CD8-positive, alpha-beta memory T cell (primary cell): ENCODE results near the gene MPV17. TPM values are rescaled to one million over a fixed set of nuclear protein-coding genes. Genes with fewer than 3 reads are reported as not detected.

Experiments used
- CTCF ChIA-PET: fragments of 350-600 bp; sonication (Branson Sonifier 250); formaldehyde crosslinking; loops from one replicate; lab custom pipeline; 2021; ENCODE audit warnings: antibody characterized with exemption; lab: Charles Lee
- POLR2A ChIA-PET: fragments of 350-600 bp; sonication (Branson Sonifier 250); formaldehyde crosslinking; loops from one replicate; lab custom pipeline; 2021; ENCODE audit warnings: antibody characterized with exemption; lab: Charles Lee
- DNase-seq, 5 donors: peaks; one replicate each; pipeline versions ENCODE4 v3.0.0 to v3.0.0-alpha.2; 2020 to 2022; ENCODE audit warnings: mixed read lengths in 1 of 5
- H3K27ac ChIP-seq: one replicate; pipeline ENCODE4 v1.7.0; 2013; ENCODE audit warnings: low read depth, mild to moderate bottlenecking, low read length, moderate library complexity
- H3K27me3 ChIP-seq: 2 replicates; pipeline ENCODE4 v1.7.0; 2013; ENCODE audit warnings: low read length, mild to moderate bottlenecking; ENCODE audit not compliant: insufficient read depth, poor library complexity, severe bottlenecking
- H3K36me3 ChIP-seq: 2 replicates; pipeline ENCODE4 v1.7.0; 2013; ENCODE audit warnings: mild to moderate bottlenecking, low read length, moderate library complexity; ENCODE audit not compliant: insufficient read depth
- H3K4me1 ChIP-seq: 2 replicates; pipeline ENCODE4 v1.7.0; 2013; ENCODE audit warnings: mild to moderate bottlenecking, low read length, moderate library complexity; ENCODE audit not compliant: insufficient read depth
- H3K4me3 ChIP-seq: 2 replicates; pipeline ENCODE4 v1.7.0; 2013; ENCODE audit warnings: mild to moderate bottlenecking, low read length
- H3K9me3 ChIP-seq: 2 replicates; pipeline ENCODE4 v1.7.0; 2013; ENCODE audit warnings: mild to moderate bottlenecking, low read length
- H3K27ac Mint-ChIP-seq, 8 donors: one replicate each; pipeline ENCODE4 v1.8.0; 2020 to 2021; ENCODE audit warnings: mixed read lengths in 8 of 8, mild to moderate bottlenecking in 6 of 8, inconsistent platforms in 3 of 8, moderate library complexity in 3 of 8
- H3K27me3 Mint-ChIP-seq, 2 donors: one replicate each; pipeline ENCODE4 v1.8.0; 2020 to 2021; ENCODE audit warnings: mixed read lengths in 2 of 2, mild to moderate bottlenecking in 1 of 2, moderate library complexity in 1 of 2
- H3K36me3 Mint-ChIP-seq, 3 donors: one replicate each; pipeline ENCODE4 v1.8.0; 2020 to 2021; ENCODE audit warnings: mixed read lengths in 3 of 3, inconsistent platforms in 1 of 3, mild to moderate bottlenecking in 1 of 3
- H3K4me1 Mint-ChIP-seq, 3 donors: one replicate each; pipeline ENCODE4 v1.8.0; 2020 to 2021; ENCODE audit warnings: mixed read lengths in 3 of 3, inconsistent platforms in 1 of 3, mild to moderate bottlenecking in 1 of 3
- H3K4me3 Mint-ChIP-seq, 7 donors: one replicate each; pipeline ENCODE4 v1.8.0; 2020 to 2021; ENCODE audit warnings: mixed read lengths in 7 of 7, mild to moderate bottlenecking in 6 of 7, moderate library complexity in 4 of 7, inconsistent platforms in 2 of 7
- H3K9me3 Mint-ChIP-seq, 5 donors: one replicate each; pipeline ENCODE4 v1.8.0; 2020 to 2022; ENCODE audit warnings: mixed read lengths in 5 of 5, mild to moderate bottlenecking in 3 of 5, moderate library complexity in 2 of 5, inconsistent platforms in 1 of 5
- polyA plus RNA-seq: library from polyadenylated mRNA; unstranded; fragments of 300-500 nt; fragmentation: Illumina TruSeq; gene quantifications from one replicate; pipeline ENCODE4 v1.2.3, GENCODE V29; 2021
- total RNA-seq, 2 experiments: library from RNA; stranded (reverse); gene quantifications; one replicate each; pipeline ENCODE4 v1.2.3, GENCODE V29; 2021

The MPV17 gene
- total and polyA plus RNA-seq, 3 experiments from 2014 or later: 85.9 to 118 (median 86.4) TPM

GRCh38 chr2:27350106-27350693, 27.3 kb upstream of the MPV17 start:
- CTCF ChIA-PET: no interaction called here
- no peak overlapping the region for H3K4me3 Mint-ChIP-seq

GRCh38 chr2:27347641-27348040, 24.7 kb upstream of the MPV17 start:
- Mint-ChIP-seq H3K4me1 (peaks cover 36 to 50% (median 45%) of the 10 kb centered on the region in 3 donors), H3K27me3 (peaks cover 0 to 1% of the 10 kb centered on the region in 2 donors), H3K9me3 (no peaks in the 10 kb centered on the region), H3K27ac (no peak overlapping the region), H3K4me3 (no peak overlapping the region), H3K36me3 (peaks cover 0 to 36% (median 9%) of the 10 kb centered on the region in 3 donors)
- no peak overlapping the region for H3K27ac ChIP-seq
- POLR2A ChIA-PET: no interaction called here
- no peaks in the 10 kb centered on the region for H3K9me3 ChIP-seq
- H3K4me3 ChIP-seq: no peak overlapping the region
- no peaks in the 10 kb centered on the region for H3K27me3 ChIP-seq
- H3K36me3 ChIP-seq: peaks cover 9% of the 10 kb centered on the region
- H3K4me1 ChIP-seq: peaks cover 13% of the 10 kb centered on the region
- CTCF ChIA-PET: no interaction called here
- DNase-seq: no peak

More at GRCh38 chr2:27350106-27350693, 27.3 kb upstream of the MPV17 start:
- Histone ChIP-seq H3K4me1 (peaks cover 17% of the 10 kb centered on the region), H3K36me3 (no peaks in the 10 kb centered on the region), H3K27ac (no peak overlapping the region), H3K9me3 (no peaks in the 10 kb centered on the region), H3K27me3 (no peaks in the 10 kb centered on the region), H3K4me3 (no peak overlapping the region)
- H3K36me3 Mint-ChIP-seq: peaks cover 0 to 27% (median 9%) of the 10 kb centered on the region in 3 donors
- H3K27ac Mint-ChIP-seq: peak overlapping the region in 2 of 8 donors; percentile 14 to 45
- peaks cover 44 to 65% (median 62%) of the 10 kb centered on the region in 3 donors for H3K4me1 Mint-ChIP-seq
- no peak for DNase-seq
- POLR2A ChIA-PET: no interaction called here
- peaks cover 0 to 1% of the 10 kb centered on the region in 2 donors for H3K27me3 Mint-ChIP-seq
- H3K9me3 Mint-ChIP-seq: no peaks in the 10 kb centered on the region

- CTCF ChIA-PET: interaction anchor here (1.0 kb wide), 1 partner anchor 33 kb away, joined by 3 read pairs; no protein-coding TSS in a partner anchor
- no peak for DNase-seq
- no peaks in the 10 kb centered on the region for H3K27me3 ChIP-seq
- H3K4me1 ChIP-seq: no peaks in the 10 kb centered on the region
- no peaks in the 10 kb centered on the region for H3K9me3 Mint-ChIP-seq
- no peak overlapping the region for H3K4me3 ChIP-seq
- peaks cover 0 to 78% (median 18%) of the 10 kb centered on the region in 3 donors for H3K36me3 Mint-ChIP-seq
- H3K27me3 Mint-ChIP-seq: no peaks in the 10 kb centered on the region
- H3K9me3 ChIP-seq: no peaks in the 10 kb centered on the region
- peaks cover 55% of the 10 kb centered on the region for H3K36me3 ChIP-seq
- POLR2A ChIA-PET: no interaction called here
- H3K4me3 Mint-ChIP-seq: no peak overlapping the region
- no peak overlapping the region for H3K27ac Mint-ChIP-seq
- no peak overlapping the region for H3K27ac ChIP-seq
- H3K4me1 Mint-ChIP-seq: no peaks in the 10 kb centered on the region
Measured at GRCh38 chr2:27336173-27336572, 13.3 kb upstream of the MPV17 start.

GRCh38 chr2:27335311-27335710, 12.4 kb upstream of the MPV17 start:
- no peaks in the 10 kb centered on the region for H3K27me3 ChIP-seq

GRCh38 chr2:27324720-27325119, 1.8 kb upstream of the MPV17 start:
- no peak for DNase-seq
- peaks cover 18% of the 10 kb centered on the region for H3K36me3 ChIP-seq
- H3K9me3 Mint-ChIP-seq: no peaks in the 10 kb centered on the region
- H3K9me3 ChIP-seq: no peaks in the 10 kb centered on the region
- no peaks in the 10 kb centered on the region for H3K27me3 ChIP-seq
- no peak overlapping the region for H3K4me3 ChIP-seq
- H3K27me3 Mint-ChIP-seq: no peaks in the 10 kb centered on the region
- ChIA-PET POLR2A (no interaction called here), CTCF (interaction anchor here (1.5 kb wide), 1 partner anchor 359 kb away, joined by 3 read pairs; no protein-coding TSS in a partner anchor)
- peak overlapping the region in 7 of 8 donors; percentile 55 to 100 (median 66) for H3K27ac Mint-ChIP-seq
- peaks cover 5 to 51% (median 21%) of the 10 kb centered on the region in 3 donors for H3K36me3 Mint-ChIP-seq
- no peak overlapping the region for H3K27ac ChIP-seq
- H3K4me1 ChIP-seq: peaks cover 15% of the 10 kb centered on the region
- H3K4me3 Mint-ChIP-seq: peak overlapping the region; percentile 24 to 99 (median 81)
- peaks cover 19 to 36% (median 21%) of the 10 kb centered on the region in 3 donors for H3K4me1 Mint-ChIP-seq

More at GRCh38 chr2:27335311-27335710, 12.4 kb upstream of the MPV17 start:
- Mint-ChIP-seq H3K9me3 (no peaks in the 10 kb centered on the region), H3K4me1 (no peaks in the 10 kb centered on the region), H3K27ac (peak overlapping the region in 4 of 8 donors; percentile 18 to 32 (median 26)), H3K4me3 (no peak overlapping the region), H3K27me3 (no peaks in the 10 kb centered on the region), H3K36me3 (peaks cover 4 to 77% (median 19%) of the 10 kb centered on the region in 3 donors)
- POLR2A ChIA-PET: no interaction called here
- Histone ChIP-seq H3K4me3 (no peak overlapping the region), H3K27ac (no peak overlapping the region), H3K9me3 (no peaks in the 10 kb centered on the region), H3K36me3 (peaks cover 52% of the 10 kb centered on the region), H3K4me1 (no peaks in the 10 kb centered on the region)
- CTCF ChIA-PET: interaction anchor here (0.7 kb wide), 1 partner anchor 33 kb away, joined by 3 read pairs; no protein-coding TSS in a partner anchor
- no peak for DNase-seq

- H3K4me3 Mint-ChIP-seq: peak overlapping the region; percentile 91 to 99 (median 97)
- H3K4me3 ChIP-seq: peak overlapping the region; percentile 87
- H3K27ac Mint-ChIP-seq: peak overlapping the region; percentile 94 to 100 (median 99)
- H3K9me3 Mint-ChIP-seq: no peaks in the 10 kb centered on the region
- H3K27me3 Mint-ChIP-seq: no peaks in the 10 kb centered on the region
- H3K4me1 Mint-ChIP-seq: peaks cover 19 to 36% (median 21%) of the 10 kb centered on the region in 3 donors
- H3K27ac ChIP-seq: peak overlapping the region; percentile 89
- peaks cover 5 to 41% (median 21%) of the 10 kb centered on the region in 3 donors for H3K36me3 Mint-ChIP-seq
- ChIA-PET CTCF (interaction anchor here (0.6 to 5.9 kb wide), 4 partner anchors 20 to 418 kb away, joined by 3 to 27 read pairs (median 5); partner anchors contain the start of genes EIF2B4, NRBP1 and SNX17), POLR2A (no interaction called here)
- H3K36me3 ChIP-seq: peaks cover 10% of the 10 kb centered on the region
- DNase-seq: no peak
- peaks cover 15% of the 10 kb centered on the region for H3K4me1 ChIP-seq
- no peaks in the 10 kb centered on the region for H3K9me3 ChIP-seq
- H3K27me3 ChIP-seq: no peaks in the 10 kb centered on the region
Measured at GRCh38 chr2:27323596-27324285, 844 bp upstream of the MPV17 start.

- DNase-seq: peak in 2 of 5 donors; percentile 5 to 19
Measured at GRCh38 chr2:27322301-27322765, 564 bp downstream of the MPV17 start.

More at GRCh38 chr2:27322301-27322765, 564 bp downstream of the MPV17 start:
- Histone ChIP-seq H3K4me3 (peak overlapping the region; percentile 87), H3K4me1 (peaks cover 15% of the 10 kb centered on the region), H3K27ac (peak overlapping the region; percentile 89), H3K36me3 (no peaks in the 10 kb centered on the region), H3K27me3 (no peaks in the 10 kb centered on the region), H3K9me3 (no peaks in the 10 kb centered on the region)
- H3K4me1 Mint-ChIP-seq: peaks cover 19 to 36% (median 21%) of the 10 kb centered on the region in 3 donors
- H3K4me3 Mint-ChIP-seq: peak overlapping the region; percentile 91 to 99 (median 97)
- peaks cover 0 to 33% (median 11%) of the 10 kb centered on the region in 3 donors for H3K36me3 Mint-ChIP-seq
- no peaks in the 10 kb centered on the region for H3K9me3 Mint-ChIP-seq
- peak overlapping the region; percentile 94 to 100 (median 99) for H3K27ac Mint-ChIP-seq
- ChIA-PET CTCF (interaction anchor here (0.9 to 5.9 kb wide), 3 partner anchors 19 to 48 kb away, joined by 4 to 27 read pairs (median 7); partner anchors contain the start of genes EIF2B4 and SNX17), POLR2A (interaction anchor here (0.5 to 1.2 kb wide), 3 partner anchors 13 to 1444 kb away, joined by 3 to 6 read pairs (median 4); partner anchors contain the start of genes ASXL2 and PPM1G)
- H3K27me3 Mint-ChIP-seq: no peaks in the 10 kb centered on the region
